Measurements from ENCODE around the gene SGCD.

Gene SGCD

GRCh38 chr5:156515121-156515520 is 188.2 kb downstream of the SGCD start:
- DNase-seq (ENCODE audit: low spot score) = no peak

GRCh38 chr5:156515803-156516360 is 188.9 kb downstream of the SGCD start:
- no peak for DNase-seq (ENCODE audit: low spot score)

GRCh38 chr5:156522651-156523529 is 195.9 kb downstream of the SGCD start:
- no peak for DNase-seq (ENCODE audit: low spot score)

- no peak for DNase-seq (ENCODE audit: low spot score)
Observed at GRCh38 chr5:156523607-156524006, 196.6 kb downstream of the SGCD start.

GRCh38 chr5:156526081-156526925 is 199.3 kb downstream of the SGCD start:
- no peak for DNase-seq (ENCODE audit: low spot score)

GRCh38 chr5:156527611-156528010 is 200.6 kb downstream of the SGCD start:
- DNase-seq (ENCODE audit: low spot score) = no peak

- no peak for DNase-seq (ENCODE audit: low spot score)
Observed at GRCh38 chr5:156528673-156529072, 201.7 kb downstream of the SGCD start.

- DNase-seq (ENCODE audit: low spot score) = no peak
Observed at GRCh38 chr5:156529892-156530291, 202.9 kb downstream of the SGCD start.

- DNase-seq (ENCODE audit: low spot score) = no peak
Observed at GRCh38 chr5:156531199-156531598, 204.2 kb downstream of the SGCD start.

GRCh38 chr5:156532921-156533320 is 206.0 kb downstream of the SGCD start:
- DNase-seq (ENCODE audit: low spot score) = no peak

GRCh38 chr5:156534085-156534484 is 207.1 kb downstream of the SGCD start:
- no peak for DNase-seq (ENCODE audit: low spot score)

GRCh38 chr5:156534906-156535485 is 208.0 kb downstream of the SGCD start:
- no peak for DNase-seq (ENCODE audit: low spot score)

- DNase-seq (ENCODE audit: low spot score) = no peak
Observed at GRCh38 chr5:156540491-156540890, 213.5 kb downstream of the SGCD start.

GRCh38 chr5:156541582-156541981 is 214.6 kb downstream of the SGCD start:
- no peak for DNase-seq (ENCODE audit: low spot score)

GRCh38 chr5:156543348-156544145 is 216.6 kb downstream of the SGCD start:
- no peak for DNase-seq (ENCODE audit: low spot score)

- no peak for DNase-seq (ENCODE audit: low spot score)
Observed at GRCh38 chr5:156552855-156553358, 225.9 kb downstream of the SGCD start.

GRCh38 chr5:156556666-156557406 is 229.9 kb downstream of the SGCD start:
- DNase-seq (ENCODE audit: low spot score) = no peak

- DNase-seq (ENCODE audit: low spot score) = no peak
Observed at GRCh38 chr5:156560002-156560401, 233.0 kb downstream of the SGCD start.

GRCh38 chr5:156561651-156562050 is 234.7 kb downstream of the SGCD start:
- DNase-seq (ENCODE audit: low spot score) = no peak

- DNase-seq (ENCODE audit: low spot score) = no peak
Observed at GRCh38 chr5:156570615-156571014, 243.7 kb downstream of the SGCD start.

GRCh38 chr5:156581725-156582124 is 254.8 kb downstream of the SGCD start:
- DNase-seq (ENCODE audit: low spot score) = no peak

All from kidney capillary endothelial cell (primary cell).